ENCODE measurements around the gene CDR2.

DNA sequence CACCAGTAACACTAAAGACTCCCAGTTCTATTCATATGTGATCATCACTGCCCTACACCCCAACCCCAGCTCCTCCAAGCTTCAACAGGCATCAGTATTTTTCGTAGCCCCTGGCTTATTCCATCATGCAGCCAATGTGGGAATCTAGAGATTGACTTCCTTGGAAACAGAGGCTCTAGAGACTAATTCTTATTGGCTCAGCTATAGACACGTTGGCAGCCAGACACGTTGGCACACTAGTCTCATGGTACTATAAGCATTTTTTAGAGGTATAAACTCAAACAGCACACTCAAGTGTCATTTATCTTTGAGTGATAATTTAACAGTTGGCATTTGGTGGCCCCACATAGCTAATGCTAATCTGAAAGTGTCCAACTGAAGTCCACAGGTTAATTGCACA is 44.4 kb upstream of the CDR2 start:
- TF ChIP-seq, protein P1, sequence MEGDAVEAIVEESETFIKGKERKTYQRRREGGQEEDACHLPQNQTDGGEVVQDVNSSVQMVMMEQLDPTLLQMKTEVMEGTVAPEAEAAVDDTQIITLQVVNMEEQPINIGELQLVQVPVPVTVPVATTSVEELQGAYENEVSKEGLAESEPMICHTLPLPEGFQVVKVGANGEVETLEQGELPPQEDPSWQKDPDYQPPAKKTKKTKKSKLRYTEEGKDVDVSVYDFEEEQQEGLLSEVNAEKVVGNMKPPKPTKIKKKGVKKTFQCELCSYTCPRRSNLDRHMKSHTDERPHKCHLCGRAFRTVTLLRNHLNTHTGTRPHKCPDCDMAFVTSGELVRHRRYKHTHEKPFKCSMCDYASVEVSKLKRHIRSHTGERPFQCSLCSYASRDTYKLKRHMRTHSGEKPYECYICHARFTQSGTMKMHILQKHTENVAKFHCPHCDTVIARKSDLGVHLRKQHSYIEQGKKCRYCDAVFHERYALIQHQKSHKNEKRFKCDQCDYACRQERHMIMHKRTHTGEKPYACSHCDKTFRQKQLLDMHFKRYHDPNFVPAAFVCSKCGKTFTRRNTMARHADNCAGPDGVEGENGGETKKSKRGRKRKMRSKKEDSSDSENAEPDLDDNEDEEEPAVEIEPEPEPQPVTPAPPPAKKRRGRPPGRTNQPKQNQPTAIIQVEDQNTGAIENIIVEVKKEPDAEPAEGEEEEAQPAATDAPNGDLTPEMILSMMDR (IDR thresholded peaks at IDR 0.05), result no peak
- no peak for TF ChIP-seq POLR2A (IDR thresholded peaks at IDR 0.05)

All from Peyer's patch (tissue), 4 donors.